ENCODE results near the gene TREML4. TPM values are rescaled to one million over a fixed set of nuclear protein-coding genes. Genes with fewer than 3 reads are reported as not detected.

The TREML4 gene
- total RNA-seq, 1 experiment from 2014 or later: not detected

- Histone ChIP-seq H2AFZ (ENCODE audit: low read depth, low read length, poor library complexity, severe bottlenecking) (no peak overlapping the region), H3K36me3 (ENCODE audit: control insufficient read depth in 1 of 2, insufficient read depth in 2 of 2, low read length in 2 of 2) (no peaks in the 10 kb centered on the region), H3K79me2 (ENCODE audit: insufficient read depth, low read length) (no peaks in the 10 kb centered on the region), H4K20me1 (ENCODE audit: insufficient read depth) (no peaks in the 10 kb centered on the region), H3K4me1 (ENCODE audit: control insufficient read depth in 1 of 2, insufficient read depth in 2 of 2, low read length in 2 of 2) (no peaks in the 10 kb centered on the region), H3K27me3 (ENCODE audit: insufficient read depth, low read length) (no peaks in the 10 kb centered on the region), H3K4me3 (replicated peaks in 1 of 2; ENCODE audit: low read depth in 1 of 2, low read length in 2 of 2) (no peak overlapping the region), H3K9me3 (ENCODE audit: control insufficient read depth in 1 of 2, insufficient read depth in 1 of 2, low read depth in 1 of 2, low read length in 2 of 2) (no peaks in the 10 kb centered on the region), H3K9ac (ENCODE audit: low read length) (no peak overlapping the region), H3K4me2 (ENCODE audit: low read length) (no peak overlapping the region), H3K27ac (ENCODE audit: low read depth, low read length) (no peak overlapping the region), H3K9me2 (ENCODE audit: insufficient read depth) (no peaks in the 10 kb centered on the region)
- TF ChIP-seq RAD21 (IDR thresholded peaks at IDR 0.05; ENCODE audit: low read depth) (no peak), POLR2AphosphoS5 (IDR thresholded peaks at IDR 0.05; ENCODE audit: low read depth, low read length) (no peak), ZBTB33 (IDR thresholded peaks at IDR 0.05; ENCODE audit: extremely low read depth, insufficient replicate concordance, low read length) (no peak), CTCF (IDR thresholded peaks at IDR 0.05 in 2 of 3, conservative IDR thresholded peaks at IDR 0.05 in 1 of 3; ENCODE audit: borderline replicate concordance in 1 of 3, insufficient read depth in 1 of 3, low read depth in 2 of 3, low read length in 2 of 3) (no peak), EZH2phosphoT487 (IDR thresholded peaks at IDR 0.05; ENCODE audit: borderline replicate concordance) (no peak), YY1 (IDR thresholded peaks at IDR 0.05; ENCODE audit: extremely low read depth, insufficient replicate concordance, low read depth, low read length) (no peak), TCF7L2 (IDR thresholded peaks at IDR 0.05; ENCODE audit: borderline replicate concordance, extremely low read depth, insufficient read depth, insufficient read length) (no peak), CEBPB (IDR thresholded peaks at IDR 0.05; ENCODE audit: low read depth) (no peak), EGR1 (IDR thresholded peaks at IDR 0.05; ENCODE audit: low read depth) (no peak), EZH2 (IDR thresholded peaks at IDR 0.05) (no peak), MAX (IDR thresholded peaks at IDR 0.05) (no peak)
- no peak for ATAC-seq
- ChIA-PET POLR2A (no interaction called here), CTCF (no interaction called here), RAD21 (ENCODE audit: low non-redundant PET in 1 of 2, low total read pairs in 2 of 2, uncharacterized antibody in 2 of 2, unreplicated experiment in 2 of 2) (no interaction called here)
- intact Hi-C loops (cut with micrococcal nuclease): no loop called here
- no TSS peak for BruUV-seq (replicated peaks)
- DNase-seq (ENCODE audit: low read depth, low spot score): no peak
Observed at GRCh38 chr6:41284726-41285125, 56.6 kb downstream of the TREML4 start.
